ENCODE results near the gene LRRC27.

GRCh38 chr10:132422903-132423825 is 91.2 kb downstream of the LRRC27 start:
- TF ChIP-seq EZH2 (IDR thresholded peaks at IDR 0.05; ENCODE audit: low read length, missing control alignments) (no peak), CTCF (conservative IDR thresholded peaks at IDR 0.05 in 1 of 2, IDR thresholded peaks at IDR 0.05 in 1 of 2; ENCODE audit: low read depth in 1 of 2, low read length in 2 of 2) (no peak)
